Caki2 (cell line): ENCODE data around the gene SPOCK1. TPM values are rescaled to one million over a fixed set of nuclear protein-coding genes. Genes with fewer than 3 reads are reported as not detected.
A peak's percentile ranks its signal among the peaks of the same experiment; 100 is the strongest.
"Not testable (repeated sequence)": the region's sequence is repeated elsewhere in the genome, so short reads cannot be mapped to it uniquely, and the experiment has no call there.

Experiments used
- DNase-seq: peaks from one replicate; pipeline ENCODE4 v3.0.0-alpha.2; 2015; ENCODE audit warnings: low read depth
- in situ Hi-C: cut with HindIII; loops from 2 replicates; pipeline ENCODE4 v1.10.0; 2016; ENCODE audit warnings: low sequenced_read_pairs, low pct_unique_long_range_greater_than_20kb, mixed read lengths
- total RNA-seq: library from RNA; depleted of rRNA; stranded (reverse); fragments of >200 nt; shearing (Covaris generic); gene quantifications from 2 replicates; pipeline ENCODE4 v1.2.3, GENCODE V29; 2014; ENCODE audit warnings: low replicate concordance

Gene SPOCK1
- total RNA-seq, 1 experiment from 2014 or later: 25.6 TPM

GRCh38 chr5:137234973-137235943, 263.9 kb downstream of the SPOCK1 start:
- in situ Hi-C loops: no loop called here
- peak; percentile 94 for DNase-seq

GRCh38 chr5:137233726-137234125, 265.4 kb downstream of the SPOCK1 start:
- peak; percentile 58 for DNase-seq
- in situ Hi-C loops: no loop called here

- DNase-seq, in situ Hi-C loops: not testable (repeated sequence)
Measured at GRCh38 chr5:137233304-137233703, 265.8 kb downstream of the SPOCK1 start.

- DNase-seq: peak; percentile 47
- in situ Hi-C loops: no loop called here
Measured at GRCh38 chr5:137231540-137231939, 267.6 kb downstream of the SPOCK1 start.

- no peak for DNase-seq
- in situ Hi-C loops: no loop called here
Measured at GRCh38 chr5:137228816-137229215, 270.3 kb downstream of the SPOCK1 start.

GRCh38 chr5:137226081-137226480, 273.0 kb downstream of the SPOCK1 start:
- no peak for DNase-seq
- in situ Hi-C loops: no loop called here

GRCh38 chr5:137223324-137224295, 275.5 kb downstream of the SPOCK1 start:
- in situ Hi-C loops: no loop called here
- no peak for DNase-seq

- in situ Hi-C loops: no loop called here
- no peak for DNase-seq
Measured at GRCh38 chr5:137221943-137222342, 277.2 kb downstream of the SPOCK1 start.

- peak; percentile 84 for DNase-seq
- in situ Hi-C loops: no loop called here
Measured at GRCh38 chr5:137220523-137220927, 278.6 kb downstream of the SPOCK1 start.

GRCh38 chr5:137218896-137219295, 280.2 kb downstream of the SPOCK1 start:
- no peak for DNase-seq
- in situ Hi-C loops: no loop called here

GRCh38 chr5:137218471-137218870, 280.7 kb downstream of the SPOCK1 start:
- in situ Hi-C loops: no loop called here
- DNase-seq: no peak

GRCh38 chr5:137217599-137218200, 281.4 kb downstream of the SPOCK1 start:
- in situ Hi-C loops: no loop called here
- DNase-seq: peak; percentile 81

- in situ Hi-C loops: no loop called here
- no peak for DNase-seq
Measured at GRCh38 chr5:137216976-137217598, 282.0 kb downstream of the SPOCK1 start.

- no peak for DNase-seq
- in situ Hi-C loops: no loop called here
Measured at GRCh38 chr5:137215780-137216179, 283.3 kb downstream of the SPOCK1 start.

- in situ Hi-C loops: no loop called here
- no peak for DNase-seq
Measured at GRCh38 chr5:137215261-137215660, 283.9 kb downstream of the SPOCK1 start.

- no peak for DNase-seq
Measured at GRCh38 chr5:137214446-137215189, 284.5 kb downstream of the SPOCK1 start.

GRCh38 chr5:137212471-137212870, 286.7 kb downstream of the SPOCK1 start:
- no peak for DNase-seq
- in situ Hi-C loops: no loop called here

More at GRCh38 chr5:137214446-137215189, 284.5 kb downstream of the SPOCK1 start:
- in situ Hi-C loops: no loop called here
